ENCODE measurements around the gene DIS3L2.
"Not testable (repeated sequence)": the region's sequence is repeated elsewhere in the genome, so short reads cannot be mapped to it uniquely, and the experiment has no call there.

Gene DIS3L2

GRCh38 chr2:232075080-232075479 is 113.6 kb downstream of the DIS3L2 start:
- no peak for DNase-seq

GRCh38 chr2:232075859-232076258 is 114.3 kb downstream of the DIS3L2 start:
- no peak for DNase-seq

- no peak for DNase-seq
Observed at GRCh38 chr2:232076272-232076671, 114.8 kb downstream of the DIS3L2 start.

GRCh38 chr2:232076736-232077135 is 115.2 kb downstream of the DIS3L2 start:
- no peak for DNase-seq

GRCh38 chr2:232085164-232085563 is 123.7 kb downstream of the DIS3L2 start:
- DNase-seq = no peak

- no peak for DNase-seq
Observed at GRCh38 chr2:232085826-232086425, 124.4 kb downstream of the DIS3L2 start.

- no peak for DNase-seq
Observed at GRCh38 chr2:232088771-232089170, 127.3 kb downstream of the DIS3L2 start.

GRCh38 chr2:232094201-232094600 is 132.7 kb downstream of the DIS3L2 start:
- DNase-seq = no peak

- no peak for DNase-seq
Observed at GRCh38 chr2:232094883-232095282, 133.4 kb downstream of the DIS3L2 start.

- DNase-seq = no peak
Observed at GRCh38 chr2:232097260-232097659, 135.7 kb downstream of the DIS3L2 start.

GRCh38 chr2:232097758-232098157 is 136.2 kb downstream of the DIS3L2 start:
- DNase-seq = no peak

GRCh38 chr2:232102380-232102779 is 140.9 kb downstream of the DIS3L2 start:
- DNase-seq = no peak

GRCh38 chr2:232103140-232103737 is 141.7 kb downstream of the DIS3L2 start:
- no peak for DNase-seq

- no peak for DNase-seq
Observed at GRCh38 chr2:232104076-232104646, 142.6 kb downstream of the DIS3L2 start.

- no peak for DNase-seq
Observed at GRCh38 chr2:232111551-232111950, 150.0 kb downstream of the DIS3L2 start.

GRCh38 chr2:232113821-232114220 is 152.3 kb downstream of the DIS3L2 start:
- DNase-seq = no peak

- not testable (repeated sequence) for DNase-seq
Observed at GRCh38 chr2:232115728-232116361, 154.3 kb downstream of the DIS3L2 start.

- no peak for DNase-seq
Observed at GRCh38 chr2:232116852-232117251, 155.3 kb downstream of the DIS3L2 start.

- DNase-seq = no peak
Observed at GRCh38 chr2:232117413-232117812, 155.9 kb downstream of the DIS3L2 start.

GRCh38 chr2:232120911-232121310 is 159.4 kb downstream of the DIS3L2 start:
- no peak for DNase-seq

GRCh38 chr2:232124309-232124708 is 162.8 kb downstream of the DIS3L2 start:
- no peak for DNase-seq

GRCh38 chr2:232126301-232127099 is 165.0 kb downstream of the DIS3L2 start:
- DNase-seq = no peak

- DNase-seq = no peak
Observed at GRCh38 chr2:232129483-232129882, 168.0 kb downstream of the DIS3L2 start.
